Measurements from ENCODE around the gene PLCB2.

PLCB2 gene

GRCh38 chr15:40273428-40273827, 34.3 kb downstream of the PLCB2 start:
- Histone ChIP-seq H3K9me3 (no peaks in the 10 kb centered on the region), H3K36me3 (no peaks in the 10 kb centered on the region), H3K4me1 (ENCODE audit: control insufficient read depth in 1 of 2, insufficient read depth in 1 of 2, low read depth in 1 of 2, low read length in 1 of 2) (peaks cover 0 to 5% of the 10 kb centered on the region in 2 experiments), H3K27ac (no peak overlapping the region), H3K27me3 (peaks cover 16% of the 10 kb centered on the region), H3K4me3 (ENCODE audit: low read depth in 1 of 2, low read length in 1 of 2) (no peak overlapping the region)
- no peak for TF ChIP-seq CTCF (IDR thresholded peaks at IDR 0.05)

- Histone ChIP-seq H3K4me3 (ENCODE audit: low read depth in 1 of 2, low read length in 1 of 2) (no peak overlapping the region), H3K9me3 (no peaks in the 10 kb centered on the region), H3K27ac (no peak overlapping the region), H3K36me3 (no peaks in the 10 kb centered on the region), H3K27me3 (peaks cover 7% of the 10 kb centered on the region), H3K4me1 (ENCODE audit: control insufficient read depth in 1 of 2, insufficient read depth in 1 of 2, low read depth in 1 of 2, low read length in 1 of 2) (peaks cover 0 to 5% of the 10 kb centered on the region in 2 experiments)
- TF ChIP-seq CTCF (IDR thresholded peaks at IDR 0.05): no peak
Observed at GRCh38 chr15:40272485-40273056, 35.2 kb downstream of the PLCB2 start.

GRCh38 chr15:40271685-40272484, 35.9 kb downstream of the PLCB2 start:
- TF ChIP-seq CTCF (IDR thresholded peaks at IDR 0.05): no peak
- Histone ChIP-seq H3K9me3 (no peaks in the 10 kb centered on the region), H3K4me1 (ENCODE audit: control insufficient read depth in 1 of 2, insufficient read depth in 1 of 2, low read depth in 1 of 2, low read length in 1 of 2) (peaks cover 0 to 5% of the 10 kb centered on the region in 2 experiments), H3K27me3 (peaks cover under 1% of the 10 kb centered on the region), H3K4me3 (ENCODE audit: low read depth in 1 of 2, low read length in 1 of 2) (no peak overlapping the region), H3K27ac (no peak overlapping the region), H3K36me3 (no peaks in the 10 kb centered on the region)

GRCh38 chr15:40270246-40270995, 37.3 kb downstream of the PLCB2 start:
- H3K27me3 ChIP-seq: no peaks in the 10 kb centered on the region
- no peaks in the 10 kb centered on the region for H3K36me3 ChIP-seq
- no peak overlapping the region for H3K4me3 ChIP-seq (ENCODE audit: low read depth in 1 of 2, low read length in 1 of 2)
- H3K27ac ChIP-seq: no peak overlapping the region
- H3K4me1 ChIP-seq (ENCODE audit: control insufficient read depth in 1 of 2, insufficient read depth in 1 of 2, low read depth in 1 of 2, low read length in 1 of 2): peaks cover 0 to 5% of the 10 kb centered on the region in 2 experiments
- no peak for TF ChIP-seq CTCF (IDR thresholded peaks at IDR 0.05)
- H3K9me3 ChIP-seq: no peaks in the 10 kb centered on the region

GRCh38 chr15:40269604-40270003, 38.1 kb downstream of the PLCB2 start:
- TF ChIP-seq CTCF (IDR thresholded peaks at IDR 0.05): no peak
- Histone ChIP-seq H3K36me3 (no peaks in the 10 kb centered on the region), H3K4me1 (ENCODE audit: control insufficient read depth in 1 of 2, insufficient read depth in 1 of 2, low read depth in 1 of 2, low read length in 1 of 2) (peaks cover 0 to 2% of the 10 kb centered on the region in 2 experiments)

More at GRCh38 chr15:40269604-40270003, 38.1 kb downstream of the PLCB2 start:
- H3K27me3 ChIP-seq: no peaks in the 10 kb centered on the region
- H3K4me3 ChIP-seq (ENCODE audit: low read depth in 1 of 2, low read length in 1 of 2): no peak overlapping the region
- no peaks in the 10 kb centered on the region for H3K9me3 ChIP-seq
- H3K27ac ChIP-seq: no peak overlapping the region
